ENCODE results near the gene INVS. TPM values are rescaled to one million over a fixed set of nuclear protein-coding genes. Genes with fewer than 3 reads are reported as not detected.

Gene INVS
- total and polyA plus RNA-seq, 2 of the 4 experiments (the other 2 are of a cell fraction), result 9.2 to 33.5 TPM

GRCh38 chr9:100193078-100193477 lies 94.0 kb downstream of the INVS start:
- dilution Hi-C loops (cut with HindIII; ENCODE audit: low sequenced_read_pairs, unreplicated experiment), result no loop called here
- peaks cover 10% of the 10 kb centered on the region for H3K9me3 ChIP-seq (ENCODE audit: control insufficient read depth, insufficient read depth, low read length)
- no peak overlapping the region for H4K8ac ChIP-seq (ENCODE audit: low read depth in 2 of 2, low read length in 2 of 2)
- H4K20me1 ChIP-seq (ENCODE audit: insufficient read depth, low read length), result no peaks in the 10 kb centered on the region
- no peak overlapping the region for H2AK9ac ChIP-seq (replicated peaks; ENCODE audit: low read depth, low read length, poor library complexity)
- no peak overlapping the region for H2BK20ac ChIP-seq (ENCODE audit: low read depth, low read length)
- no peak for ATAC-seq (ENCODE audit: low read depth)
- TF ChIP-seq FOS (IDR thresholded peaks at IDR 0.05; ENCODE audit: low read depth, low read length) (no peak), BHLHE40 (IDR thresholded peaks at IDR 0.05; ENCODE audit: low read depth, low read length) (no peak), MAFK (IDR thresholded peaks at IDR 0.05; ENCODE audit: low read depth, low read length) (peak; percentile 91), CHD1 (IDR thresholded peaks at IDR 0.05; ENCODE audit: low read depth, low read length) (no peak), CTCF (conservative IDR thresholded peaks at IDR 0.05; ENCODE audit: low read depth, low read length) (no peak)
- no peak overlapping the region for H3K23ac ChIP-seq (ENCODE audit: low read depth, low read length)
- POLR2A ChIA-PET (ENCODE audit: unreplicated experiment), result no interaction called here
- no peak overlapping the region for H2AFZ ChIP-seq (replicated peaks; ENCODE audit: low read length, poor library complexity)
- DNase-seq, result no peak
- intact Hi-C loops (cut with micrococcal nuclease), result no loop called here
- no CpG with 5 or more reads among the region's 3 CpGs for WGBS, 2 experiments (ENCODE audit: extremely low coverage in 2 of 2, insufficient read length in 1 of 2)
- H3K18ac ChIP-seq (ENCODE audit: low read depth, low read length), result no peak overlapping the region
- no TSS peak for BruUV-seq (replicated peaks)
- no peak overlapping the region for H3K14ac ChIP-seq (replicated peaks; ENCODE audit: low read depth, low read length)
- H3K9ac ChIP-seq (ENCODE audit: low read depth, low read length), result no peak overlapping the region
- no peak overlapping the region for H3K4me3 ChIP-seq (ENCODE audit: insufficient read depth, low read depth, low read length)
- H3K9me1 ChIP-seq (ENCODE audit: insufficient read depth, low read length), result no peaks in the 10 kb centered on the region
- peaks cover 2% of the 10 kb centered on the region; the same call in 1 of the 2 replicates for H3K36me3 ChIP-seq (ENCODE audit: control insufficient read depth, insufficient read depth, low read length)
- in situ Hi-C loops (cut with MboI; ENCODE audit: low sequenced_read_pairs), result no loop called here
- H3K4me2 ChIP-seq (ENCODE audit: low read depth, low read length), result no peak overlapping the region
- no peak overlapping the region for H4K5ac ChIP-seq (ENCODE audit: low read depth, low read length)
- no peak overlapping the region for H3K4ac ChIP-seq (ENCODE audit: low read depth, low read length)
- peaks cover 0 to 6% of the 10 kb centered on the region in 2 experiments; a peak in 2 of 4 replicates for H3K79me1 ChIP-seq (ENCODE audit: low read depth in 1 of 2, low read length in 2 of 2)
- H4K91ac ChIP-seq (ENCODE audit: insufficient read depth, low read depth, low read length), result no peak overlapping the region
- CTCF ChIA-PET, result no interaction called here
- H3K27ac ChIP-seq (ENCODE audit: insufficient read depth, low read length), result no peak overlapping the region
- H2BK120ac ChIP-seq (ENCODE audit: low read depth, low read length), result no peak overlapping the region
- H3K4me1 ChIP-seq (ENCODE audit: control insufficient read depth, insufficient read depth, low read length), result no peaks in the 10 kb centered on the region
- H2AK5ac ChIP-seq (ENCODE audit: low read depth, low read length), result no peak overlapping the region
- H3K56ac ChIP-seq (ENCODE audit: extremely low read depth, insufficient read depth, low read length), result no peak overlapping the region
- H3K27me3 ChIP-seq (ENCODE audit: control insufficient read depth, insufficient read depth, low read length), result no peaks in the 10 kb centered on the region
- H2BK5ac ChIP-seq (ENCODE audit: low read depth, low read length, poor library complexity, severe bottlenecking), result no peak overlapping the region
- H2BK15ac ChIP-seq (ENCODE audit: low read depth, low read length), result no peak overlapping the region
